ENCODE results near the gene TMEM273.

TMEM273 gene

GRCh38 chr10:49143249-49143648 lies 44.9 kb downstream of the TMEM273 start:
- Histone ChIP-seq H3K36me3 (no peaks in the 10 kb centered on the region), H3K27ac (no peak overlapping the region), H3K9me3 (ENCODE audit: severe bottlenecking) (no peaks in the 10 kb centered on the region), H3K27me3 (ENCODE audit: insufficient read depth, low read depth, severe bottlenecking) (peaks cover 5% of the 10 kb centered on the region), H3K4me3 (ENCODE audit: low read depth, low read length) (no peak overlapping the region)
- no peak for DNase-seq
- TF ChIP-seq CTCF (IDR thresholded peaks at IDR 0.05; ENCODE audit: low read depth, low read length) = no peak

- H3K36me3 ChIP-seq = no peaks in the 10 kb centered on the region
- H3K27me3 ChIP-seq (ENCODE audit: insufficient read depth, low read depth, severe bottlenecking) = peaks cover 5% of the 10 kb centered on the region
- no peak for TF ChIP-seq CTCF (IDR thresholded peaks at IDR 0.05; ENCODE audit: low read depth, low read length)
- H3K9me3 ChIP-seq (ENCODE audit: severe bottlenecking) = peaks cover under 1% of the 10 kb centered on the region
- DNase-seq = no peak
- no peak overlapping the region for H3K27ac ChIP-seq
- H3K4me3 ChIP-seq (ENCODE audit: low read depth, low read length) = no peak overlapping the region
Observed at GRCh38 chr10:49141541-49142332, 46.5 kb downstream of the TMEM273 start.

- no peak for TF ChIP-seq CTCF (IDR thresholded peaks at IDR 0.05; ENCODE audit: low read depth, low read length)
- no peaks in the 10 kb centered on the region for H3K36me3 ChIP-seq
- H3K4me3 ChIP-seq (ENCODE audit: low read depth, low read length) = no peak overlapping the region
- no peak overlapping the region for H3K27ac ChIP-seq
- DNase-seq = no peak
- peaks cover 5% of the 10 kb centered on the region for H3K27me3 ChIP-seq (ENCODE audit: insufficient read depth, low read depth, severe bottlenecking)
- H3K9me3 ChIP-seq (ENCODE audit: severe bottlenecking) = peaks cover 3% of the 10 kb centered on the region
Observed at GRCh38 chr10:49140304-49141177, 47.6 kb downstream of the TMEM273 start.

DNA sequence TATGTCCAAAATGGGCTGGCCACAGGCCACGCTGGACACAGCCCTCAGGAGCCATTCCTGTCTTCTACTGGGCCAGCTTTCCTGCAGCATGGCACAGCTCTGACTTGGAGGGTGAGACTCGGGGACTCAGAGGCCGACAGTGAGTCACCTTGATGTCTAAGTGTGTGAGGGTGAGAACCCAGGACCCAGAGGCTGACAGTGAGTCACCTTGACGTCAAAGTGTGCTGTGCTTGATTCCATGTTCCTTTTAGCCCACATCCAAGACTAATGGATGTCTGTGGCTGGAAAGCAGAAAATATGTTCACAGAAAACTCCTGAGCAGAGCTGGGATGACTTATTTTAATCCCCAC lies 48.4 kb downstream of the TMEM273 start:
- Histone ChIP-seq H3K4me3 (ENCODE audit: low read depth, low read length) (no peak overlapping the region), H3K27ac (no peak overlapping the region), H3K27me3 (ENCODE audit: insufficient read depth, low read depth, severe bottlenecking) (peaks cover 5% of the 10 kb centered on the region), H3K9me3 (ENCODE audit: severe bottlenecking) (peaks cover 3% of the 10 kb centered on the region), H3K36me3 (no peaks in the 10 kb centered on the region)
- no peak for DNase-seq
- TF ChIP-seq CTCF (IDR thresholded peaks at IDR 0.05; ENCODE audit: low read depth, low read length) = no peak

- peaks cover 3% of the 10 kb centered on the region for H3K9me3 ChIP-seq (ENCODE audit: severe bottlenecking)
- TF ChIP-seq CTCF (IDR thresholded peaks at IDR 0.05; ENCODE audit: low read depth, low read length) = no peak
- no peak for DNase-seq
- H3K36me3 ChIP-seq = no peaks in the 10 kb centered on the region
- H3K27me3 ChIP-seq (ENCODE audit: insufficient read depth, low read depth, severe bottlenecking) = peaks cover 7% of the 10 kb centered on the region
- H3K27ac ChIP-seq = no peak overlapping the region
- no peak overlapping the region for H3K4me3 ChIP-seq (ENCODE audit: low read depth, low read length)
Observed at GRCh38 chr10:49139028-49139845, 49.0 kb downstream of the TMEM273 start.

Data from WERI-Rb-1 (cell line).